NB4 (cell line): ENCODE data around the gene MED13L.

Source experiments
- MYC ChIP-seq: IDR thresholded peaks from 2 replicates; pipeline ENCODE4 v1.6.1; 2011; ENCODE audit warnings: low read depth, low read length
- POLR2A ChIP-seq: IDR thresholded peaks from 2 replicates; pipeline ENCODE4 v1.6.1; 2011; ENCODE audit warnings: mild to moderate bottlenecking; ENCODE audit not compliant: insufficient read length; ENCODE audit errors: extremely low read depth
- TF ChIP-seq, protein P1 (sequence below): IDR thresholded peaks from one replicate; pipeline ENCODE4 v1.5.1; 2012; ENCODE audit warnings: low read depth, low read length

- TF ChIP-seq, protein P1, sequence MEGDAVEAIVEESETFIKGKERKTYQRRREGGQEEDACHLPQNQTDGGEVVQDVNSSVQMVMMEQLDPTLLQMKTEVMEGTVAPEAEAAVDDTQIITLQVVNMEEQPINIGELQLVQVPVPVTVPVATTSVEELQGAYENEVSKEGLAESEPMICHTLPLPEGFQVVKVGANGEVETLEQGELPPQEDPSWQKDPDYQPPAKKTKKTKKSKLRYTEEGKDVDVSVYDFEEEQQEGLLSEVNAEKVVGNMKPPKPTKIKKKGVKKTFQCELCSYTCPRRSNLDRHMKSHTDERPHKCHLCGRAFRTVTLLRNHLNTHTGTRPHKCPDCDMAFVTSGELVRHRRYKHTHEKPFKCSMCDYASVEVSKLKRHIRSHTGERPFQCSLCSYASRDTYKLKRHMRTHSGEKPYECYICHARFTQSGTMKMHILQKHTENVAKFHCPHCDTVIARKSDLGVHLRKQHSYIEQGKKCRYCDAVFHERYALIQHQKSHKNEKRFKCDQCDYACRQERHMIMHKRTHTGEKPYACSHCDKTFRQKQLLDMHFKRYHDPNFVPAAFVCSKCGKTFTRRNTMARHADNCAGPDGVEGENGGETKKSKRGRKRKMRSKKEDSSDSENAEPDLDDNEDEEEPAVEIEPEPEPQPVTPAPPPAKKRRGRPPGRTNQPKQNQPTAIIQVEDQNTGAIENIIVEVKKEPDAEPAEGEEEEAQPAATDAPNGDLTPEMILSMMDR = no peak
- TF ChIP-seq POLR2A = no peak
- TF ChIP-seq MYC = no peak
Measured at GRCh38 chr12:115936997-115937916, 340.2 kb downstream of the MED13L start.
